Lower lobe of right lung (tissue), 2 donors: ENCODE data around the gene KAT6B. TPM values are rescaled to one million over a fixed set of nuclear protein-coding genes. Genes with fewer than 3 reads are reported as not detected.

ENCODE experiments used
- ATAC-seq, 2 donors: fragments of 200-7000 bp; cut with Tn5 transposase; one replicate each; pipeline ENCODE4 v1.9.1; 2020 to 2022; ENCODE audit warnings: mild to moderate bottlenecking in 2 of 2, moderate library complexity in 2 of 2
- DNase-seq: peaks from one replicate; pipeline ENCODE4 v3.0.0-alpha.2; 2020
- H3K27ac ChIP-seq: fragments of 200-600 bp; one replicate; pipeline ENCODE4 v1.8.0; 2022
- H3K27me3 ChIP-seq: fragments of 200-600 bp; one replicate; pipeline ENCODE4 v1.8.0; 2022; ENCODE audit warnings: low read depth
- H3K36me3 ChIP-seq: fragments of 200-600 bp; one replicate; pipeline ENCODE4 v1.8.0; 2022; ENCODE audit warnings: mild to moderate bottlenecking
- H3K4me1 ChIP-seq: fragments of 200-600 bp; one replicate; pipeline ENCODE4 v1.8.0; 2022
- H3K4me3 ChIP-seq: fragments of 200-600 bp; one replicate; pipeline ENCODE4 v1.8.0; 2022; ENCODE audit warnings: mild to moderate bottlenecking
- H3K9me3 ChIP-seq: fragments of 200-600 bp; one replicate; pipeline ENCODE4 v1.8.0; 2022
- CTCF ChIP-seq: fragments of 200-600 bp; IDR thresholded peaks from one replicate; pipeline ENCODE4 v1.8.0; 2022; ENCODE audit warnings: antibody characterized with exemption, mild to moderate bottlenecking
- intact Hi-C: fragments of 100-400 bp; cut with DNase I; formaldehyde crosslinking; loops from one replicate; pipeline ENCODE4 v1.11.0; 2022
- total RNA-seq: library from RNA; stranded (reverse); fragmentation: NEBNext Ultra II Directional; extraction: Animal tissue kit (Norgen Biotek cat#: 25700); gene quantifications from one replicate; pipeline ENCODE4 v1.2.1, GENCODE V29; 2021
- donor health status: DM: no; HTN: yes; CAD: no; lungs with severe emphysema.

KAT6B gene
- total RNA-seq, 1 donor from 2014 or later, result 46.3 TPM

- TF ChIP-seq CTCF, result no peak
- Histone ChIP-seq H3K27me3 (no peaks in the 10 kb centered on the region), H3K36me3 (no peaks in the 10 kb centered on the region), H3K9me3 (no peaks in the 10 kb centered on the region), H3K4me3 (no peak overlapping the region), H3K27ac (no peak overlapping the region), H3K4me1 (peaks cover 44% of the 10 kb centered on the region)
- DNase-seq (no peak), ATAC-seq (no peak)
- intact Hi-C loops, result no loop called here
Observed at GRCh38 chr10:74854610-74855009, 28.2 kb downstream of the KAT6B start.

- ATAC-seq (peak; percentile 40 to 41), DNase-seq (no peak)
- Histone ChIP-seq H3K9me3 (no peaks in the 10 kb centered on the region), H3K4me1 (peaks cover 44% of the 10 kb centered on the region), H3K27me3 (no peaks in the 10 kb centered on the region), H3K36me3 (no peaks in the 10 kb centered on the region), H3K27ac (no peak overlapping the region), H3K4me3 (no peak overlapping the region)
- intact Hi-C loops, result no loop called here
- no peak for TF ChIP-seq CTCF
Observed at GRCh38 chr10:74855027-74855426, 28.6 kb downstream of the KAT6B start.

- ATAC-seq (no peak), DNase-seq (no peak)
- no peaks in the 10 kb centered on the region for H3K36me3 ChIP-seq
- H3K9me3 ChIP-seq, result no peaks in the 10 kb centered on the region
- H3K4me3 ChIP-seq, result no peak overlapping the region
- no peak overlapping the region for H3K27ac ChIP-seq
- intact Hi-C loops, result no loop called here
- H3K4me1 ChIP-seq, result peaks cover 44% of the 10 kb centered on the region
- no peaks in the 10 kb centered on the region for H3K27me3 ChIP-seq
- no peak for TF ChIP-seq CTCF
Observed at GRCh38 chr10:74855439-74855838, 29.0 kb downstream of the KAT6B start.

- H3K4me1 ChIP-seq, result peaks cover 35% of the 10 kb centered on the region
- H3K36me3 ChIP-seq, result no peaks in the 10 kb centered on the region
- no peak overlapping the region for H3K27ac ChIP-seq
- DNase-seq, result no peak
- no peak for TF ChIP-seq CTCF
- no peaks in the 10 kb centered on the region for H3K27me3 ChIP-seq
- intact Hi-C loops, result no loop called here
- H3K4me3 ChIP-seq, result no peak overlapping the region
- no peak for ATAC-seq
- H3K9me3 ChIP-seq, result no peaks in the 10 kb centered on the region
Observed at GRCh38 chr10:74856940-74857339, 30.5 kb downstream of the KAT6B start.

GRCh38 chr10:74857586-74857985 lies 31.2 kb downstream of the KAT6B start:
- H3K4me1 ChIP-seq, result peaks cover 31% of the 10 kb centered on the region
- intact Hi-C loops, result no loop called here
- H3K27me3 ChIP-seq, result no peaks in the 10 kb centered on the region
- no peaks in the 10 kb centered on the region for H3K9me3 ChIP-seq
- no peak for TF ChIP-seq CTCF
- H3K36me3 ChIP-seq, result no peaks in the 10 kb centered on the region
- ATAC-seq (no peak), DNase-seq (no peak)
- H3K4me3 ChIP-seq, result no peak overlapping the region
- no peak overlapping the region for H3K27ac ChIP-seq

GRCh38 chr10:74859546-74859945 lies 33.1 kb downstream of the KAT6B start:
- Histone ChIP-seq H3K4me1 (peaks cover 17% of the 10 kb centered on the region), H3K27me3 (no peaks in the 10 kb centered on the region), H3K9me3 (no peaks in the 10 kb centered on the region), H3K4me3 (no peak overlapping the region), H3K27ac (no peak overlapping the region), H3K36me3 (no peaks in the 10 kb centered on the region)
- ATAC-seq (no peak), DNase-seq (no peak)
- TF ChIP-seq CTCF, result no peak
- intact Hi-C loops, result no loop called here
